GM12865 (cell line): ENCODE data around the gene LBH.

ENCODE experiments used
- DNase-seq: peaks from one replicate; pipeline ENCODE4 v3.0.0; 2010; ENCODE audit warnings: low read depth
- H3K4me3 ChIP-seq: 2 replicates; pipeline ENCODE4 v1.5.1; 2011; ENCODE audit warnings: mild to moderate bottlenecking, low read depth, low read length, control low read depth
- CTCF ChIP-seq: IDR thresholded peaks from 2 replicates; pipeline ENCODE4 v1.5.1; 2011; ENCODE audit warnings: low read length, control low read depth, low read depth, inconsistent platforms; ENCODE audit not compliant: insufficient read depth; ENCODE audit errors: missing control alignments

Gene LBH

GRCh38 chr2:30282721-30283120 lies 51.4 kb downstream of the LBH start:
- no peak overlapping the region for H3K4me3 ChIP-seq
- no peak for DNase-seq
- no peak for TF ChIP-seq CTCF

GRCh38 chr2:30283931-30284565 lies 52.7 kb downstream of the LBH start:
- DNase-seq = no peak
- TF ChIP-seq CTCF = no peak
- no peak overlapping the region for H3K4me3 ChIP-seq

GRCh38 chr2:30285758-30286157 lies 54.4 kb downstream of the LBH start:
- no peak for TF ChIP-seq CTCF
- H3K4me3 ChIP-seq = no peak overlapping the region
- DNase-seq = no peak

- DNase-seq = peak; percentile 25
- no peak for TF ChIP-seq CTCF
- H3K4me3 ChIP-seq = no peak overlapping the region
Observed at GRCh38 chr2:30287190-30287840, 56.0 kb downstream of the LBH start.

- H3K4me3 ChIP-seq = peak overlapping the region; percentile 18; the same call in 1 of the 2 replicates
- DNase-seq = peak; percentile 58
- TF ChIP-seq CTCF = no peak
Observed at GRCh38 chr2:30287857-30288513, 56.7 kb downstream of the LBH start.

GRCh38 chr2:30288561-30288960 lies 57.2 kb downstream of the LBH start:
- H3K4me3 ChIP-seq = no peak overlapping the region
- DNase-seq = no peak

More at GRCh38 chr2:30288561-30288960, 57.2 kb downstream of the LBH start:
- TF ChIP-seq CTCF = no peak
